Type B pancreatic cell (in vitro differentiated cells): Measurements from ENCODE around the gene HP1BP3. TPM values are rescaled to one million over a fixed set of nuclear protein-coding genes. Genes with fewer than 3 reads are reported as not detected.

ENCODE experiments used
- DNase-seq: peaks from one replicate; pipeline ENCODE4 v3.0.0; 2021; ENCODE audit warnings: mixed read lengths; ENCODE audit not compliant: unreplicated experiment; ENCODE audit errors: extremely low spot score
- H3K27ac Mint-ChIP-seq: 2 replicates; pipeline ENCODE4 v1.8.0; 2021; ENCODE audit warnings: mild to moderate bottlenecking, mixed read lengths
- H3K27me3 Mint-ChIP-seq: 2 replicates; pipeline ENCODE4 v1.8.0; 2021; ENCODE audit warnings: mixed read lengths
- H3K36me3 Mint-ChIP-seq: 2 replicates; pipeline ENCODE4 v1.8.0; 2021; ENCODE audit warnings: mixed read lengths
- H3K4me1 Mint-ChIP-seq: one replicate; pipeline ENCODE4 v1.8.0; 2021; ENCODE audit warnings: mixed read lengths; ENCODE audit not compliant: unreplicated experiment
- H3K4me3 Mint-ChIP-seq: 2 replicates; pipeline ENCODE4 v1.8.0; 2021; ENCODE audit warnings: mild to moderate bottlenecking, mixed read lengths
- H3K9me3 Mint-ChIP-seq: 2 replicates; pipeline ENCODE4 v1.8.0; 2021; ENCODE audit warnings: mixed read lengths
- CTCF ChIP-seq: fragments of 200-600 bp; sonication (generic); conservative IDR thresholded peaks from 2 replicates; pipeline ENCODE4 v1.5.0; 2021; ENCODE audit warnings: antibody characterized with exemption, mild to moderate bottlenecking
- total RNA-seq: library from RNA; stranded (reverse); gene quantifications from 2 replicates; pipeline ENCODE4 v1.2.1, GENCODE V29; 2021; ENCODE audit warnings: low replicate concordance

HP1BP3 gene
- total RNA-seq, 1 donor from 2014 or later, result 326 TPM

- H3K4me1 Mint-ChIP-seq, result peaks cover 8% of the 10 kb centered on the region
- peak overlapping the region; percentile 91 for H3K4me3 Mint-ChIP-seq
- no peak for TF ChIP-seq CTCF
- no peaks in the 10 kb centered on the region for H3K27me3 Mint-ChIP-seq
- H3K27ac Mint-ChIP-seq, result no peak overlapping the region
- peaks cover 4% of the 10 kb centered on the region for H3K9me3 Mint-ChIP-seq
- no peaks in the 10 kb centered on the region for H3K36me3 Mint-ChIP-seq
- no peak for DNase-seq
Measured at GRCh38 chr1:20697563-20697962, 89.5 kb downstream of the HP1BP3 start.

GRCh38 chr1:20696397-20697333 lies 90.4 kb downstream of the HP1BP3 start:
- DNase-seq, result peak; percentile 90
- no peaks in the 10 kb centered on the region for H3K27me3 Mint-ChIP-seq
- TF ChIP-seq CTCF, result peak; percentile 98
- H3K27ac Mint-ChIP-seq, result peak overlapping the region; percentile 55
- H3K9me3 Mint-ChIP-seq, result peaks cover 4% of the 10 kb centered on the region
- H3K36me3 Mint-ChIP-seq, result no peaks in the 10 kb centered on the region
- peak overlapping the region; percentile 91 for H3K4me3 Mint-ChIP-seq
- H3K4me1 Mint-ChIP-seq, result peaks cover 8% of the 10 kb centered on the region

- H3K36me3 Mint-ChIP-seq, result no peaks in the 10 kb centered on the region
- TF ChIP-seq CTCF, result no peak
- no peak overlapping the region for H3K4me3 Mint-ChIP-seq
- peaks cover 4% of the 10 kb centered on the region for H3K9me3 Mint-ChIP-seq
- H3K27me3 Mint-ChIP-seq, result no peaks in the 10 kb centered on the region
- H3K4me1 Mint-ChIP-seq, result peaks cover 8% of the 10 kb centered on the region
- no peak for DNase-seq
- H3K27ac Mint-ChIP-seq, result no peak overlapping the region
Measured at GRCh38 chr1:20695515-20695914, 91.6 kb downstream of the HP1BP3 start.

- Mint-ChIP-seq H3K4me3 (no peak overlapping the region), H3K36me3 (no peaks in the 10 kb centered on the region), H3K27me3 (no peaks in the 10 kb centered on the region), H3K27ac (no peak overlapping the region), H3K4me1 (peaks cover 4% of the 10 kb centered on the region), H3K9me3 (no peaks in the 10 kb centered on the region)
- DNase-seq, result no peak
- no peak for TF ChIP-seq CTCF
Measured at GRCh38 chr1:20693623-20694022, 93.5 kb downstream of the HP1BP3 start.

Other genes with a start within 250 kb of the HP1BP3 start
- 0.21 and 1.3 TPM in 2 replicates for gene FAM43B, start 234.7 kb downstream of the HP1BP3 start, total RNA-seq
- gene CDA, start 198.2 kb downstream of the HP1BP3 start, total RNA-seq, result 1.5 and 3.0 TPM in 2 replicates
- 33.8 and 37.0 TPM in 2 replicates for gene PINK1, start 153.8 kb downstream of the HP1BP3 start, total RNA-seq
- gene DDOST, start 125.9 kb downstream of the HP1BP3 start, total RNA-seq, result 254 and 259 TPM in 2 replicates
- gene KIF17, start 69.3 kb downstream of the HP1BP3 start, total RNA-seq, result 0.69 and 2.1 TPM in 2 replicates
- 1.2 and 1.4 TPM in 2 replicates for gene SH2D5, start 54.6 kb downstream of the HP1BP3 start, total RNA-seq